K562 (cell line): ENCODE measurements around the gene HMGXB3. TPM values are rescaled to one million over a fixed set of nuclear protein-coding genes. Genes with fewer than 3 reads are reported as not detected.

Experiments
- BCOR ChIP-seq: fragments of 450-650 bp; IDR thresholded peaks from 2 replicates; pipeline ENCODE4 v1.6.1; 2016
- CHD2 ChIP-seq: IDR thresholded peaks from 2 replicates; pipeline ENCODE4 v1.6.1; 2011; ENCODE audit warnings: low read depth, low read length
- ETS2 ChIP-seq: IDR thresholded peaks from 2 replicates; pipeline ENCODE4 v1.6.1; 2016; ENCODE audit warnings: borderline replicate concordance, missing genetic modification characterization, mild to moderate bottlenecking, moderate library complexity, missing compliant biosample characterization; ENCODE audit not compliant: poor library complexity, severe bottlenecking
- KLF16 ChIP-seq: IDR thresholded peaks from 2 replicates; pipeline ENCODE4 v1.6.1; 2016; ENCODE audit warnings: antibody characterized with exemption
- MAFF ChIP-seq: IDR thresholded peaks from 2 replicates; pipeline ENCODE4 v1.6.1; 2012; ENCODE audit warnings: low read length, improper control_type of control experiment
- MXI1 ChIP-seq: IDR thresholded peaks from 2 replicates; pipeline ENCODE4 v1.6.1; 2011; ENCODE audit warnings: low read depth, mild to moderate bottlenecking, improper control_type of control experiment, low read length
- NR2C2 ChIP-seq, 2 experiments: fragments of 200-800 bp in 1 of 2; sonication (Bioruptor generic) in 1 of 2; sonication (generic) in 1 of 2; formaldehyde crosslinking in 1 of 2; IDR thresholded peaks; 2 replicates each; pipeline versions ENCODE4 v1.6.1 to v1.8.0; 2016 to 2022; ENCODE audit warnings: mild to moderate bottlenecking in 1 of 2, missing compliant biosample characterization in 1 of 2, missing genetic modification characterization in 1 of 2, missing genetic modification reagents in 1 of 2
- NR3C1 ChIP-seq: sonication (generic); formaldehyde crosslinking; IDR thresholded peaks from 2 replicates; pipeline ENCODE4 v1.8.1; 2022; ENCODE audit warnings: missing genetic modification reagents
- NR4A1 ChIP-seq, 2 experiments: fragments of 250-450 bp in 1 of 2; fragments of 450-650 bp in 1 of 2; sonication (Bioruptor Pico) in 1 of 2; IDR thresholded peaks; 2 replicates each; pipeline versions ENCODE4 v1.4.0 to v1.6.1; 2016 to 2020; ENCODE audit warnings: mild to moderate bottlenecking in 2 of 2, missing compliant biosample characterization in 1 of 2, missing genetic modification characterization in 1 of 2, moderate library complexity in 1 of 2
- PHTF2 ChIP-seq: fragments of 250-450 bp; sonication (Bioruptor Pico); IDR thresholded peaks from 2 replicates; pipeline ENCODE4 v1.5.0; 2021; ENCODE audit warnings: mild to moderate bottlenecking
- PML ChIP-seq: IDR thresholded peaks from 2 replicates; pipeline ENCODE4 v1.6.1; 2012; ENCODE audit warnings: low read length, inconsistent platforms
- POLR2AphosphoS5 ChIP-seq: IDR thresholded peaks from 2 replicates; pipeline ENCODE4 v1.6.1; 2011; ENCODE audit warnings: mild to moderate bottlenecking, low read depth, low read length, moderate library complexity; ENCODE audit not compliant: control insufficient read depth, insufficient read depth
- SREBF1 ChIP-seq: fragments of 150-350 bp; IDR thresholded peaks from 2 replicates; pipeline ENCODE4 v1.6.1; 2014; ENCODE audit warnings: antibody characterized with exemption, low read depth, low read length, borderline replicate concordance
- TBP ChIP-seq: optimal IDR thresholded peaks from 2 replicates; pipeline ENCODE3; 2011; ENCODE audit warnings: low read depth, low read length, improper control_type of control experiment
- TEAD1 ChIP-seq, 2 experiments: fragments of 450-650 bp in 1 of 2; sonication (generic) in 1 of 2; formaldehyde crosslinking; IDR thresholded peaks; 2 replicates each; pipeline versions ENCODE4 v1.4.0 to v1.8.0; 2020 to 2022; ENCODE audit warnings: mild to moderate bottlenecking in 2 of 2, missing genetic modification reagents in 1 of 2
- U2AF2 ChIP-seq: fragments of 200-400 bp; formaldehyde crosslinking; optimal IDR thresholded peaks from 2 replicates; pipeline ENCODE3; 2017; ENCODE audit warnings: low read depth, mild to moderate bottlenecking, low read length
- ZNF121 ChIP-seq: sonication (generic); formaldehyde crosslinking; conservative IDR thresholded peaks from 2 replicates; pipeline ENCODE4 v1.8.0; 2022; ENCODE audit warnings: missing genetic modification reagents
- polyA plus RNA-seq, 8 experiments: library from polyadenylated mRNA; depleted of rRNA in 4 of 8; stranded (reverse) in 5 of 8; unstranded in 3 of 8; fragments of >200 nt; fragmentation: Nextera tagmentation in 2 of 8; fragmentation: Illumina TruSeq in 1 of 8; extraction: Ambion mirVana in 2 of 8; extraction: Trizol in 1 of 8; gene quantifications; 2 replicates each; pipeline versions ENCODE4 v1.2.1 to v1.2.3, GENCODE V29; 2011 to 2014; ENCODE audit warnings: inconsistent platforms in 1 of 8, missing spikeins in 1 of 8
- total RNA-seq, 7 experiments: library from RNA; depleted of rRNA in 6 of 7; stranded (reverse); fragments of >200 nt in 6 of 7; fragmentation: Illumina TruSeq in 2 of 7; extraction: Trizol in 2 of 7; gene quantifications; 2 replicates each; pipeline versions ENCODE4 v1.2.1 to v1.2.3, GENCODE V29; 2011 to 2021; ENCODE audit warnings: low replicate concordance in 1 of 7
- TF ChIP-seq, protein P1 (sequence below): sonication (generic); formaldehyde crosslinking; IDR thresholded peaks from 2 replicates; pipeline ENCODE4 v1.8.0; 2023; ENCODE audit warnings: mild to moderate bottlenecking, missing genetic modification reagents
- TF ChIP-seq, protein P2 (sequence below): sonication (generic); formaldehyde crosslinking; IDR thresholded peaks from 2 replicates; pipeline ENCODE4 v1.8.0; 2022; ENCODE audit warnings: mild to moderate bottlenecking, low read depth, missing genetic modification reagents
- TF ChIP-seq, protein P3 (sequence below): fragments of 250-450 bp; sonication (Bioruptor Pico); IDR thresholded peaks from 2 replicates; pipeline ENCODE4 v1.5.0; 2021
- TF ChIP-seq, protein P4 (sequence below), 2 experiments: IDR thresholded peaks; 2 replicates each; pipeline ENCODE4 v1.6.1; 2011; ENCODE audit warnings: borderline replicate concordance in 1 of 2, control low read depth in 1 of 2, low read depth in 1 of 2, low read length in 1 of 2, mild to moderate bottlenecking in 1 of 2, mixed read lengths in 1 of 2, moderate library complexity in 1 of 2; ENCODE audit not compliant: insufficient read depth in 1 of 2, insufficient read length in 1 of 2, poor library complexity in 1 of 2, severe bottlenecking in 1 of 2; ENCODE audit errors: extremely low read depth in 1 of 2
- TF ChIP-seq, protein P5 (sequence below): fragments of 250-450 bp; sonication (Bioruptor Pico); IDR thresholded peaks from 2 replicates; pipeline ENCODE4 v1.4.0; 2020; ENCODE audit warnings: borderline replicate concordance

HMGXB3 gene
- total and polyA plus RNA-seq, 9 of the 15 experiments (the other 6 are each of a cell fraction or from before 2014, with no cell fraction given): 1.8 to 44.1 (median 32.2) TPM

DNA sequence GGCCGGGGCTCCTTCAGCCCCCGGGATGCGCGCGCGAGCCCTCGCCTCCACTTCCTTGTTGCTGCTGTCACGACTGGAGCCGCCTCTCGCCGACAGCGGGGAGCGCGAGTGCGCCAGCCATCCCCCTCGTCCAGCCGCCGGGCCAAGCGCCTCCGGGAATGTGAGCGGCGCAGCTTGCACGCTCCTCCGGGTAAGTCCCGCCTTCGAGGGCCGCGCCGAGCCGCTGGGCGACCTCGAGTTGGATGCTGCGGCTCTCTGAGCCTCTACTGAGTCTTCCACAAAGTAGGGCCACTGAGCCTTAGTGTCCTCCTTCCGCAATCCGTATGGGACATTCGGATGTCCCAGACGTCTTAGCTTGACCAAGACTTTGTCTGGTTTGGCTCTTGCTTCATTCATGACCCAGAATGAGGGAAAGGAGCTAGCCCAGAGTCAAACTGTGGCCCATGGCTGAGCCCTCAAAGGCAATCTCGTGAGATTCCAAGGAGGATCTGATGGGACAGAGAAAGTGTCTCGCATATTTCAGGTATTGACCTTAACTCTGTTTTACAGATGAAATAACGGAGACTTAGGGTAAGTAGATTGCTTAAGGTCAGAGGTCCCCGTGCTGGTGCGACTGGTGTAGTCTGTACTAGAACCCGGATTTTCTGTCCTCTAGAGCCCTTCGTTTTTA lies 586 bp downstream of the HMGXB3 start (continued):
- TF ChIP-seq NR4A1 (CRISPR knock-in tag; IDR thresholded peaks at IDR 0.05) (no peak), NR4A1 (tag; IDR thresholded peaks at IDR 0.05) (no peak), CHD2 (peak; percentile 79), PML (no peak), TEAD1 (CRISPR knock-in tag; IDR thresholded peaks at IDR 0.05) (peak in 1 of 2 experiments; percentile 81; a peak in 1 of 4 replicates), NR3C1 (no peak), PHTF2 (no peak), BCOR (peak; percentile 76), MXI1 (no peak), POLR2AphosphoS5 (no peak), MAFF (no peak), U2AF2 (no peak), KLF16 (no peak), SREBF1 (no peak), NR2C2 (CRISPR knock-in tag; IDR thresholded peaks at IDR 0.05) (no peak), NR2C2 (tag; IDR thresholded peaks at IDR 0.05) (peak; percentile 83), ZNF121 (no peak), TBP (no peak), ETS2 (tag) (no peak)
- TF ChIP-seq, protein P1, sequence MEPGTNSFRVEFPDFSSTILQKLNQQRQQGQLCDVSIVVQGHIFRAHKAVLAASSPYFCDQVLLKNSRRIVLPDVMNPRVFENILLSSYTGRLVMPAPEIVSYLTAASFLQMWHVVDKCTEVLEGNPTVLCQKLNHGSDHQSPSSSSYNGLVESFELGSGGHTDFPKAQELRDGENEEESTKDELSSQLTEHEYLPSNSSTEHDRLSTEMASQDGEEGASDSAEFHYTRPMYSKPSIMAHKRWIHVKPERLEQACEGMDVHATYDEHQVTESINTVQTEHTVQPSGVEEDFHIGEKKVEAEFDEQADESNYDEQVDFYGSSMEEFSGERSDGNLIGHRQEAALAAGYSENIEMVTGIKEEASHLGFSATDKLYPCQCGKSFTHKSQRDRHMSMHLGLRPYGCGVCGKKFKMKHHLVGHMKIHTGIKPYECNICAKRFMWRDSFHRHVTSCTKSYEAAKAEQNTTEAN (CRISPR knock-in tag): 0 out of 2 replicates have a peak, but pooled peaks have one; percentile 5
- TF ChIP-seq, protein P2, sequence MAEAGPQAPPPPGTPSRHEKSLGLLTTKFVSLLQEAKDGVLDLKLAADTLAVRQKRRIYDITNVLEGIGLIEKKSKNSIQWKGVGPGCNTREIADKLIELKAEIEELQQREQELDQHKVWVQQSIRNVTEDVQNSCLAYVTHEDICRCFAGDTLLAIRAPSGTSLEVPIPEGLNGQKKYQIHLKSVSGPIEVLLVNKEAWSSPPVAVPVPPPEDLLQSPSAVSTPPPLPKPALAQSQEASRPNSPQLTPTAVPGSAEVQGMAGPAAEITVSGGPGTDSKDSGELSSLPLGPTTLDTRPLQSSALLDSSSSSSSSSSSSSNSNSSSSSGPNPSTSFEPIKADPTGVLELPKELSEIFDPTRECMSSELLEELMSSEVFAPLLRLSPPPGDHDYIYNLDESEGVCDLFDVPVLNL (CRISPR knock-in tag): no peak
- TF ChIP-seq, protein P3, sequence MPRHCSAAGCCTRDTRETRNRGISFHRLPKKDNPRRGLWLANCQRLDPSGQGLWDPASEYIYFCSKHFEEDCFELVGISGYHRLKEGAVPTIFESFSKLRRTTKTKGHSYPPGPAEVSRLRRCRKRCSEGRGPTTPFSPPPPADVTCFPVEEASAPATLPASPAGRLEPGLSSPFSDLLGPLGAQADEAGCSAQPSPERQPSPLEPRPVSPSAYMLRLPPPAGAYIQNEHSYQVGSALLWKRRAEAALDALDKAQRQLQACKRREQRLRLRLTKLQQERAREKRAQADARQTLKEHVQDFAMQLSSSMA (CRISPR knock-in tag): no peak
- TF ChIP-seq, protein P4, sequence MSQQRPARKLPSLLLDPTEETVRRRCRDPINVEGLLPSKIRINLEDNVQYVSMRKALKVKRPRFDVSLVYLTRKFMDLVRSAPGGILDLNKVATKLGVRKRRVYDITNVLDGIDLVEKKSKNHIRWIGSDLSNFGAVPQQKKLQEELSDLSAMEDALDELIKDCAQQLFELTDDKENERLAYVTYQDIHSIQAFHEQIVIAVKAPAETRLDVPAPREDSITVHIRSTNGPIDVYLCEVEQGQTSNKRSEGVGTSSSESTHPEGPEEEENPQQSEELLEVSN (IDR thresholded peaks at IDR 0.05; ENCODE audit: borderline replicate concordance in 1 of 2, extremely low read depth in 1 of 2, insufficient read depth in 1 of 2, insufficient read length in 1 of 2, low read depth in 1 of 2, low read length in 1 of 2, poor library complexity in 1 of 2, severe bottlenecking in 1 of 2): peak in 1 of 2 experiments; percentile 53
- TF ChIP-seq, protein P5, sequence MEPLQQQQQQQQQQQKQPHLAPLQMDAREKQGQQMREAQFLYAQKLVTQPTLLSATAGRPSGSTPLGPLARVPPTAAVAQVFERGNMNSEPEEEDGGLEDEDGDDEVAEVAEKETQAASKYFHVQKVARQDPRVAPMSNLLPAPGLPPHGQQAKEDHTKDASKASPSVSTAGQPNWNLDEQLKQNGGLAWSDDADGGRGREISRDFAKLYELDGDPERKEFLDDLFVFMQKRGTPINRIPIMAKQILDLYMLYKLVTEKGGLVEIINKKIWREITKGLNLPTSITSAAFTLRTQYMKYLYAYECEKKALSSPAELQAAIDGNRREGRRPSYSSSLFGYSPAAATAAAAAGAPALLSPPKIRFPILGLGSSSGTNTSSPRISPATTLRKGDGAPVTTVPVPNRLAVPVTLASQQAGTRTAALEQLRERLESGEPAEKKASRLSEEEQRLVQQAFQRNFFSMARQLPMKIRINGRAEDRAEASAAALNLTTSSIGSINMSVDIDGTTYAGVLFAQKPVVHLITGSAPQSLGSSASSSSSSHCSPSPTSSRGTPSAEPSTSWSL (CRISPR knock-in tag): no peak
